SK-N-SH treated with all-trans-retinoic acid at 6 μM for 48 hours (cell line): ENCODE data around the gene ZNFX1.

Experiments
- ARNTL ChIP-seq: fragments of 450-650 bp; formaldehyde crosslinking; IDR thresholded peaks from 2 replicates; pipeline ENCODE4 v1.5.0; 2020; ENCODE audit warnings: low read depth, mild to moderate bottlenecking, moderate library complexity, borderline replicate concordance
- BACH2 ChIP-seq: fragments of 250-450 bp; sonication (Bioruptor Pico); IDR thresholded peaks from 2 replicates; pipeline ENCODE4 v1.9.0; 2021; ENCODE audit warnings: mild to moderate bottlenecking, borderline replicate concordance
- ESRRG ChIP-seq: fragments of 250-450 bp; sonication (Bioruptor Pico); IDR thresholded peaks from 2 replicates; pipeline ENCODE4 v1.6.1; 2021; ENCODE audit warnings: mild to moderate bottlenecking
- GLIS3 ChIP-seq: fragments of 250-450 bp; sonication (Bioruptor Pico); IDR thresholded peaks from 2 replicates; pipeline ENCODE4 v1.5.0; 2020; ENCODE audit warnings: mild to moderate bottlenecking, moderate library complexity
- PATZ1 ChIP-seq: fragments of 250-450 bp; sonication (Bioruptor Pico); IDR thresholded peaks from 2 replicates; pipeline ENCODE4 v1.8.0; 2020; ENCODE audit warnings: mild to moderate bottlenecking, moderate library complexity, borderline replicate concordance
- RARB ChIP-seq: fragments of 250-450 bp; sonication (Bioruptor Pico); IDR thresholded peaks from 2 replicates; pipeline ENCODE4 v1.8.0; 2021; ENCODE audit warnings: mild to moderate bottlenecking, moderate library complexity
- ZC3H10 ChIP-seq: fragments of 250-450 bp; sonication (Bioruptor Pico); IDR thresholded peaks from 2 replicates; pipeline ENCODE4 v1.5.1; 2021; ENCODE audit warnings: mild to moderate bottlenecking, moderate library complexity
- ZFP3 ChIP-seq: fragments of 250-450 bp; sonication (Bioruptor Pico); IDR thresholded peaks from 2 replicates; pipeline ENCODE4 v1.5.0; 2020; ENCODE audit warnings: mild to moderate bottlenecking, moderate library complexity
- ZFP30 ChIP-seq: fragments of 450-650 bp; formaldehyde crosslinking; IDR thresholded peaks from 2 replicates; pipeline ENCODE4 v1.5.0; 2022; ENCODE audit warnings: mild to moderate bottlenecking, moderate library complexity
- ZNF565 ChIP-seq: fragments of 450-650 bp; formaldehyde crosslinking; conservative IDR thresholded peaks from 2 replicates; pipeline ENCODE4 v1.5.0; 2020; ENCODE audit warnings: low read depth, mild to moderate bottlenecking, moderate library complexity
- ZNF70 ChIP-seq: fragments of 450-650 bp; formaldehyde crosslinking; IDR thresholded peaks from 2 replicates; pipeline ENCODE4 v1.5.0; 2020; ENCODE audit warnings: mild to moderate bottlenecking, moderate library complexity
- ZNF8 ChIP-seq: fragments of 450-650 bp; formaldehyde crosslinking; IDR thresholded peaks from 2 replicates; pipeline ENCODE4 v1.5.0; 2020; ENCODE audit warnings: mild to moderate bottlenecking, moderate library complexity

DNA sequence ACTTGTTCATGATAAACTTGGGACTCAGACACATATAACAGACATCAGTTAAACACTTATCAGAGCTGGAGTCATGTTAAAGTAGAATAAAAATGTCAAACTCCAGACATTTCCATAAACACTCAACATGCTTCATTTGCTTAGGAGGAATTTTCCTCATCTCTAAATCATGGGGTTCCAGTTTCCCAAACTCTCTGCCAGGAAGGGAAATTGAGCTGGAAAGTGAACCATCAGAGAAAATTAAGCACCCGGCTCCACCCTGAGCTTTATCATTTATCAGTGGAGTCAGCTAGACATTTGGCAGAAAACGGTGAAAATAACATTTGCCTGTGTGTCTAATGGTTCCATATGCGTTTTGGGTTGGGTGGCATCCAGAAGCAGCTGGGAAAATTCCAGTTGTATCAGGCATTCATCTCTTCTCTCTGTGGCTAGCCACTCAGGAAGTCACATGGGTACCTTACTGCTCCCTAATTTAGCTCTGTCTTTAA lies 25.3 kb upstream of the ZNFX1 start:
- TF ChIP-seq ZNF70 (CRISPR knock-in tag) (no peak), PATZ1 (CRISPR knock-in tag) (no peak), ZNF8 (CRISPR knock-in tag) (no peak), ZNF565 (no peak), ZFP30 (no peak), GLIS3 (CRISPR knock-in tag) (no peak), ZC3H10 (CRISPR knock-in tag) (no peak), BACH2 (CRISPR knock-in tag) (no peak), RARB (CRISPR knock-in tag) (no peak), ZFP3 (no peak), ESRRG (CRISPR knock-in tag) (no peak), ARNTL (no peak)
